ENCODE data around the gene RAB11A. TPM values are rescaled to one million over a fixed set of nuclear protein-coding genes. Genes with fewer than 3 reads are reported as not detected.
A peak's percentile ranks its signal among the peaks of the same experiment; 100 is the strongest.

Gene RAB11A
- 100 to 1,000 TPM; 176 to 182 TPM for total RNA-seq
- long read RNA-seq, donor 1, full-length matches to known transcripts: 22 of 47 reads
- long read RNA-seq, donor 1, partial matches to known transcripts: 1 of 47 reads
- long read RNA-seq, donor 1, other reads (novel, unspliced or antisense): 24 of 47 reads
- long read RNA-seq, donor 2, full-length matches to known transcripts: 58 of 72 reads
- long read RNA-seq, donor 2, partial matches to known transcripts: 2 of 72 reads
- long read RNA-seq, donor 2, other reads (novel, unspliced or antisense): 12 of 72 reads

GRCh38 chr15:65869126-65869953 is at the start of gene RAB11A:
Gene RAB11A (plus strand): TSS chr15:65869491. CDS start chr15:65869586, 95 bp downstream.
- DNase-seq (ENCODE audit: low spot score): peak; percentile 99
- intact Hi-C loops (cut with DNase I): no loop called here

DNA sequence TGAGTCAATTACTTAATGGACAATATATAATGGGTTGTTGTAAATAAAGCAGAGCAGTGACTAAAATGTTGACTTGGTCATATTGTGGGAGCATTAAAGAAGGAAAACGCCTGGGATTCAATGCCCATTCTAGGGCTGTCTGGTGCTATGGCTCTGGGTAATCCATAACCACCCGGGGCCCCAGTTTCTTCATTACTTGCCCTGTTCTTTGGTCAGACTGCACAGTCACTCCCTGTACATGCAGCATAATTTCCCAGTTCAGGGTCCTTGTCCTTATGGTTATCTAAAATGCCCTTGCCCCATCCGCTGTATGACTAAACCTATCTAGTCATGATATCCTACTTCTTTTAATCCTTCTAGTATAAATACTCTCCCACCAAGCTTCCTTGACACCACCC is 49.7 kb upstream of the RAB11A start:
- intact Hi-C loops (cut with DNase I): no loop called here
- no peak for DNase-seq (ENCODE audit: low spot score)

DNA sequence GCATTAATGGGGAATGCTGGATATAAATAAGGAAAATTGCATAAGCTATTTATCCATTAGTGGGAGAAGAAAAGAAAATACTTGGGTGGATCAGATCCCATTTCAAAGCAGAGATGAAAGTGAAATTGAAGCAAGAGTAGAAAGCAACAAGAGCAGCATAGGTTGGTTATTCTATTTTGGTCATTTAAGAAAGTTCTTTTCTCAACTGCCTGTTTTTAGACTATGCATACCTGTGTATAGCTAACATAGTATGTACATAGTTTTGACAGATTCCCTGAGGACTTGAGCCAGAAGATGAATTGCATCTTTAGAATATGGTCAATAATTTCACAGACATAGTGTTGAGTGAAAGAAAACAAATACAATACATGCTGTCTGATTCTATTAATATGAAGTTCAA is 48.2 kb upstream of the RAB11A start:
- DNase-seq (ENCODE audit: low spot score): no peak
- intact Hi-C loops (cut with DNase I): no loop called here

- no peak for DNase-seq (ENCODE audit: low spot score)
- intact Hi-C loops (cut with DNase I): no loop called here
Measured at GRCh38 chr15:65822316-65822715, 47.0 kb upstream of the RAB11A start.

GRCh38 chr15:65824031-65824743 is 45.1 kb upstream of the RAB11A start:
- no peak for DNase-seq (ENCODE audit: low spot score)
- intact Hi-C loops (cut with DNase I): no loop called here

- DNase-seq (ENCODE audit: low spot score): no peak
- intact Hi-C loops (cut with DNase I): no loop called here
Measured at GRCh38 chr15:65824941-65825544, 44.2 kb upstream of the RAB11A start.

DNA sequence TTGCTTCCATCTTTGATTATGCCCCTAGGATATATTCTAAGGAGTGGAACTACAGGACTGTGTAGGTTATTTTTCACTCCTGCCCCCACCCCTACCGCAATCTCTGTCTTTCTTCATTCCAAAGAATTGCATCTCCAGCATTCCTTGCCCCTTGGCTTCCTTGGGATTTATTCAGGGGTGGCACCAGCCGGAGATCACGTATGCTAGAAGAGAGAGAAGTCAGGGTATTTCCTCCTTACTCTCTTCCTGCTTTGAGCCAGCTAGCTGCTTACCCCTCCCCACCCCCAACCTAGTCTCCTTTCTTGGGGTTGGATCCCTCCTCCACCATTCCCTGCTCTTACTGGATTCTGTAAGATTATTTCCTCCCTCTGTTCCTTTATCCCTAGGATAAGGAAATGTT is 42.2 kb upstream of the RAB11A start:
- no peak for DNase-seq (ENCODE audit: low spot score)
- intact Hi-C loops (cut with DNase I): no loop called here

- no peak for DNase-seq (ENCODE audit: low spot score)
- intact Hi-C loops (cut with DNase I): no loop called here
Measured at GRCh38 chr15:65828585-65828984, 40.7 kb upstream of the RAB11A start.

DNA sequence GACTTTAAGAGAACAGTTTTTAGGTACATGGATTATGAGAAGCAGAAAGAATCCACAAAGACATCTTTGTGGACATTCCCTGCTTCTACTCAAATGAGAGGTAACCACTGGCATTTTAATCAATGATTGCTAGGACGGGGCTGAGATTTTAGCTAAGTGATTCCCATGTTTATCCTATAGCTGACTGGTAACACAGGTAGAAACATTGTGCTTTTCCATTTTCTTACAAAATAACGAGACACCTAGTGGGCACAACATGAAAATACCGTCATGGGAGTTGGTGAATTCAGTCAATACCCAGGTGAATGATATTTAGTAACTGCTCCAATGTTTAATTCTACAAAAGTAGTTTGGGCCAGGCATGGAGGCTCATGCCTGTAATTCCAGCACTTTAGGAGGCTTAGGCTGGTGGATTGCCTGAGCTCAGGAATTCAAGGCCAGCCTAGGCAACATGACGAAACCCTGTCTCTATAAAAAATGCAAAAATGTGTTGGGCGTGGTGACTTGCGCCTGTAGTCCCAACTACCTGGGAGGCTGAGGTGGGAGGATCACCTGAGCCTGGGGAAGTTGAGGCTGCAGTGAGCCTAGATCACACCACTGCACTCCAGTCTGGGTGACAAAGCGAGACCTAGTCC is 40.0 kb upstream of the RAB11A start:
- no peak for DNase-seq (ENCODE audit: low spot score)
- intact Hi-C loops (cut with DNase I): no loop called here

DNA sequence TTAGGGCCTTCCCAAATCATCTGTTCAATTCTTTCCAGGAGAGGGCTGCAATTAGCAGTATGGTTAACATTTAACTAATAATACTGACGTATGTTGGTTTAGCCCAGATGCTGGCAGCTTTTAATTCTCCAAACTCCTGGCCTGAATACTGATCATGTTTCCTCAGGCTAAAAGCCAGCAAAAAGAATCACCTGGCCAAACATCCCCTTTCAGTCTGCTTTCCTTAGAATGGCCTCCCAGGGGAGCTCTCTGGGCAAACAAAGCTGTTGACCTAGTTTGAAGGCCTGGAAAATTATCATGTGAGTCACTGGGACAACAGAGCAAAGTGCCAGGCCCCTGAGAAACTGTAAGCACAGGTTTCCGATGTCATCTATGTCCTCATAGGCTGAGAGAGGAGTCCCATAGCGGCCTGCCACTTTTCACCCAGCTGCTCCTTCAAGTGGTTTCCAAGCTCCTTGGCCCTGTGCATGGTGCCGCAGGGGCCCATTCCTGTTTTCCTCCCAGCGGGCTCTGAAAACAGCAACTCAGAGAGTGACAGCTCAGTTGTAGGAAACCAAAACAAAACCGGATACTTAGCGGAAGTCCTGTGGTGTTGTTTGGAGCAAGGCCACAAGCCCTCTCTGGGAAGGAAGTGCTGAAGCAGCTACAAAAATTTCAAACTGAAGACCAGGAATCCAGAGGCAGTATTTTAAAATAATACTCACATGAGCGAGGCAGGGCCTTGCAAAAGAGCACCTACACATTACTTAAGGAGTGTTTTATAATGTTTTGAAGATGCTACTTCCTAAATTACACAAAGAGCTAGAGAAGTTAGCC is 36.5 kb upstream of the RAB11A start:
- DNase-seq (ENCODE audit: low spot score): peak; percentile 92

DNA sequence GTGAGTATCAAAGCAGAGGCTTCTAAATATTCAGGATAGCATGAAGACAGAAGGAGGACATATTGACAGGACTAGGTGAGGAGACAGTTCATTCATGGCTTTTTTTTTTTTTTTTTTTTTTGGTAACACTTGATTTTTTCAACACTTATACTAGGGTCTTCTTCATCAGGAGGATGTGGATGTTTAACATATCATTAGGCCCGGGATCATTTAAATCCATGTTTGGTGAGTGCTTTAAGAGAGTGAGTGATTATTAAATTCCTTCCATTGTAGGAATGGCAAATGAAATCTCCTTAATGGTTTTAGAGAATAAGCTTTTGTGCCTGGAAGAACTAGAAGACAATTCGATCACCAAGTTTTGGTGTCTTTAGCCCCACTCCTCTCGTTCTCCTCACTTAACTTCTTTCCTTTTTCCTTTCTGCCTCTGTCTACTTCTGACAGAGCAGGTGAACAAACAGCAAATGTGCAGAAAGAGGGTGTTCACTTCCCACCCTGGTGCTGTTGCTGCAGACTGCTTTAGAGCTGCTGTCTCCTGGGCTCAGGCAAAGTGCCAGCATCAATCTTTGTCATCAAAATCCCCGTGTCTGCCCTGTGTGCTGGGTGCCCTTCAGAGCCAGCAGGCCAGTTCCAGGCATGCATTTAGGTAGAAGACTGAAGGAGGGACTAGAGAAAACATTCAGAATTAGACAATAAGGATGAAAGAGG is 35.6 kb upstream of the RAB11A start:
- no peak for DNase-seq (ENCODE audit: low spot score)
- intact Hi-C loops (cut with DNase I): no loop called here

More for the DNA sequence above, 36.5 kb upstream of the RAB11A start:
- intact Hi-C loops (cut with DNase I): no loop called here

DNA sequence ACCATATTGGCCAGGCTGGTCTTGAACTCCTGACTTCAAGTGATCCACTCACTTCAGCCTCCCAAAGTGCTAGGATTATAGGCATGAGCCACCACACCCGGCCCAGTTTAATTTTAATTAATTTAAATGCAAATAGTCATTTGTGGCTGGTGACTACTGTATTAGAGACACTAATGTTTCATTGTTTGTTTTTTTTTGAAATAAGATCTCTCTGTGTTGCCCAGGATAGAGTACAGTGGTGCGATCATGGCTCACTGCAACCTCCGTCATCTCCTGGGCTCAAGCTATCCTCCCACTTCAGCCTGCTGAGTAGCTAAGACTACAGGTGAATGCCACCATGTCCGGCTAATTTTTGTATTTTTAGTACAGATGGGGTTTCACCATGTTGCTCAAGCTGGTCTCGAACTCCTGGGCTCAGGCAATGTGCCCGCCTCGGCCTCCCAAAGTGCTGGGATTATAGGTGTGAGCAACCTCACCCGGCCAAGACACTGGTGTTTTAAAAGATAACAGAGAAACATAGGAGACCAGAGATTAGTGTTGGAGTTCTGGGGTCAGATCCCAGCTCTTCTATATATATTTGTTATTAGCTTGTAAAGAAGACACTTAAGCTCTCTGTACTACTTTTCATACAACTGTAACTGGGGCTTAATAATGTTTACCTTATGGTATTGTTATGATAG is 34.5 kb upstream of the RAB11A start:
- intact Hi-C loops (cut with DNase I): no loop called here
- DNase-seq (ENCODE audit: low spot score): no peak

DNA sequence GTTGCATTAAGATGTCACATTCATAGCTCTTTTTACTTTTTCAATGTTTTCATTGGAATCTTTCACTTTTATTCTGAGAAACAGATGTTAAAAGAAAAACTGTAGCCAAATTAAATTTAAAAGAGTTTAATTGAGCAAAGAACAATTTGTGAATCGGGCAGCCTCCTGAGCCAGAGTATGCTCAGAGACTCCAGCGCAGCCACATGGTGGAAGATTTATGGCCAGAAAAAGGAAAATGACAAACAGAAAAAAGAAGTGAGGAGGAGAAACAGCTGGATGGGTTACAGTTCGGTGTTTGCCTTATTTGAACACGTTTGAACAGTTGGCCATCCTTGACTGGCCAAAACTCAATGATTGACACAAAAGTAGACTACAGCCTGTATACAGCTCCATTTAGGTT is 33.8 kb upstream of the RAB11A start:
- intact Hi-C loops (cut with DNase I): no loop called here
- no peak for DNase-seq (ENCODE audit: low spot score)

DNA sequence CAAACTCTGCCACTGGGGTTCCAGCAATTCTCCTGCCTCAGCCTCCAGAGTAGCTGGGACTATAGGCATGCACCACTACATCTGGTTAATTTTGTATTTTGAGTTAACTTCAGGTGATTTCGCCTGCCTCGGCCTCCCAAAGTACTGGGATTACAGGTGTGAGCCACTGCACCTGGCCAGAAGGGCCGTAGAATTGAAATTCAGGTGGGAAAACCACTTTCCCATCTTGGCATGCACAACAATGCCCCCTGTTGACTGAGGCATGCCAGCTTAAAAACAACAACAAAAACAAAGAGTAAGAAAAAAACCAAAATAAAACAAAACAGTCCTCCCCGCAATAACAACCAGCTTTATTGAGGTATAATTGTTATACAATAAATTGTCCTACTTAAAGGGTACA is 32.6 kb upstream of the RAB11A start:
- intact Hi-C loops (cut with DNase I): no loop called here
- no peak for DNase-seq (ENCODE audit: low spot score)

GRCh38 chr15:65837301-65838294 is 31.7 kb upstream of the RAB11A start:
- intact Hi-C loops (cut with DNase I): no loop called here

GRCh38 chr15:65839354-65839901 is 29.9 kb upstream of the RAB11A start:
- DNase-seq (ENCODE audit: low spot score): no peak
- intact Hi-C loops (cut with DNase I): no loop called here

More at GRCh38 chr15:65837301-65838294, 31.7 kb upstream of the RAB11A start:
- no peak for DNase-seq (ENCODE audit: low spot score)

Data from posterior vena cava (tissue), 2 donors.